Adrenal gland (tissue), 5 donors: ENCODE measurements around the gene ASPDH.

Experiments used
- CTCF ChIP-seq, 6 experiments: fragments of 450-650 bp in 4 of 6; fragments of 200-600 bp in 2 of 6; sonication (generic) in 1 of 6; IDR thresholded peaks; 1 replicate in 5 of 6; 2 replicates in 1 of 6; pipeline versions ENCODE4 v1.5.1 to v1.8.0; 2016 to 2021; ENCODE audit warnings: antibody characterized with exemption in 6 of 6, mild to moderate bottlenecking in 2 of 6, moderate library complexity in 1 of 6
- POLR2A ChIP-seq, 2 donors: fragments of 450-650 bp; IDR thresholded peaks; one replicate each; pipeline ENCODE4 v1.6.1; 2017; ENCODE audit warnings: antibody characterized with exemption in 2 of 2, mild to moderate bottlenecking in 2 of 2, moderate library complexity in 1 of 2
- donor health status: DM: no; HTN: no; CAD: no.

DNA sequence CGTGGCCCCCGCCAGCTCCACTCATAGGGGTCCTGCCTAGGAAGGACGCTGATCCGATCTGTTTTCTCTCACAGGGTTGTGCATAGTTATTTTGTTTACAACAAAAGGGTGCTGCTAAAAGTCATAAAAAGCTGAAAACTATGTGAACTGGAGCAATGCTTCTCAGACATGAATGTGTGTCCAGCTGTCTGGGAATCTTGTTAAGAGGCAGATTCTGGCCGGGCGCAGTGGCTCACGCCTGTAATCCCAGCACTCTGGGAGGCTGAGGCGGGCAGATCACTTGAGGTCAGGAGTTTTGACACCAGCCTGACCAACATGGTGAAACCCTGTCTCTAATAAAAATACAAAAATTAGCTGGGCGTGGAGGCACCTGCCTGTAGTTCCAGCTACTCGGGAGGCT is 45.9 kb upstream of the ASPDH start:
- TF ChIP-seq CTCF (IDR thresholded peaks at IDR 0.05): no peak
- no peak for TF ChIP-seq POLR2A (IDR thresholded peaks at IDR 0.05)
